ENCODE measurements around the gene SRCIN1. TPM values are rescaled to one million over a fixed set of nuclear protein-coding genes. Genes with fewer than 3 reads are reported as not detected.

The SRCIN1 gene
- total and polyA plus RNA-seq, 9 donors = 0.75 to 1.9 (median 1.3) TPM

GRCh38 chr17:38583828-38584349, 21.9 kb downstream of the SRCIN1 start:
- WGBS (ENCODE audit: insufficient coverage) = 72% methylated on average over 13 of the region's 14 CpGs
- H3K27me3 ChIP-seq (ENCODE audit: control insufficient read depth, insufficient read depth, low read length) = peaks cover 61% of the 10 kb centered on the region

GRCh38 chr17:38583176-38583575, 22.6 kb downstream of the SRCIN1 start:
- H3K27ac ChIP-seq (ENCODE audit: low read length) = no peak overlapping the region
- H3K4me1 ChIP-seq (ENCODE audit: control insufficient read depth, insufficient read depth, low read length) = peaks cover 31% of the 10 kb centered on the region
- peaks cover 62% of the 10 kb centered on the region for H3K27me3 ChIP-seq (ENCODE audit: control insufficient read depth, insufficient read depth, low read length)
- no peaks in the 10 kb centered on the region for H3K36me3 ChIP-seq (ENCODE audit: control insufficient read depth, insufficient read depth, low read length)
- no peaks in the 10 kb centered on the region for H3K9me3 ChIP-seq (replicated peaks; ENCODE audit: control insufficient read depth, low read depth, low read length)
- WGBS (ENCODE audit: insufficient coverage) = no CpG with 5 or more reads among the region's 3 CpGs
- no peak overlapping the region for H3K4me3 ChIP-seq (ENCODE audit: low read length)
- no peak for DNase-seq

More at GRCh38 chr17:38583828-38584349, 21.9 kb downstream of the SRCIN1 start:
- H3K27ac ChIP-seq (ENCODE audit: low read length) = no peak overlapping the region
- no peaks in the 10 kb centered on the region for H3K36me3 ChIP-seq (ENCODE audit: control insufficient read depth, insufficient read depth, low read length)
- H3K4me3 ChIP-seq (ENCODE audit: low read length) = no peak overlapping the region
- H3K4me1 ChIP-seq (ENCODE audit: control insufficient read depth, insufficient read depth, low read length) = peaks cover 30% of the 10 kb centered on the region
- no peak for DNase-seq
- no peaks in the 10 kb centered on the region for H3K9me3 ChIP-seq (replicated peaks; ENCODE audit: control insufficient read depth, low read depth, low read length)

GRCh38 chr17:38582069-38582468, 23.7 kb downstream of the SRCIN1 start:
- H3K4me3 ChIP-seq (ENCODE audit: low read length) = no peak overlapping the region
- DNase-seq = no peak
- no peaks in the 10 kb centered on the region for H3K36me3 ChIP-seq (ENCODE audit: control insufficient read depth, insufficient read depth, low read length)
- no peak overlapping the region for H3K27ac ChIP-seq (ENCODE audit: low read length)
- H3K27me3 ChIP-seq (ENCODE audit: control insufficient read depth, insufficient read depth, low read length) = peaks cover 67% of the 10 kb centered on the region
- peaks cover 30% of the 10 kb centered on the region for H3K4me1 ChIP-seq (ENCODE audit: control insufficient read depth, insufficient read depth, low read length)
- no peaks in the 10 kb centered on the region for H3K9me3 ChIP-seq (replicated peaks; ENCODE audit: control insufficient read depth, low read depth, low read length)

- no peaks in the 10 kb centered on the region for H3K36me3 ChIP-seq (ENCODE audit: control insufficient read depth, insufficient read depth, low read length)
- H3K27ac ChIP-seq (ENCODE audit: low read length) = no peak overlapping the region
- peaks cover 24% of the 10 kb centered on the region for H3K4me1 ChIP-seq (ENCODE audit: control insufficient read depth, insufficient read depth, low read length)
- H3K4me3 ChIP-seq (ENCODE audit: low read length) = no peak overlapping the region
- H3K27me3 ChIP-seq (ENCODE audit: control insufficient read depth, insufficient read depth, low read length) = peaks cover 76% of the 10 kb centered on the region
- peak; percentile 49 for DNase-seq
- no peaks in the 10 kb centered on the region for H3K9me3 ChIP-seq (replicated peaks; ENCODE audit: control insufficient read depth, low read depth, low read length)
- WGBS (ENCODE audit: insufficient coverage) = 19% methylated on average over 7 of the region's 7 CpGs
Measured at GRCh38 chr17:38579934-38580333, 25.8 kb downstream of the SRCIN1 start.

- no CpG with 5 or more reads among the region's 7 CpGs for WGBS (ENCODE audit: insufficient coverage)
- no peak overlapping the region for H3K27ac ChIP-seq (ENCODE audit: low read length)
- peaks cover 78% of the 10 kb centered on the region for H3K27me3 ChIP-seq (ENCODE audit: control insufficient read depth, insufficient read depth, low read length)
- H3K4me1 ChIP-seq (ENCODE audit: control insufficient read depth, insufficient read depth, low read length) = peaks cover 20% of the 10 kb centered on the region
- DNase-seq = no peak
- H3K4me3 ChIP-seq (ENCODE audit: low read length) = no peak overlapping the region
- H3K36me3 ChIP-seq (ENCODE audit: control insufficient read depth, insufficient read depth, low read length) = no peaks in the 10 kb centered on the region
- H3K9me3 ChIP-seq (replicated peaks; ENCODE audit: control insufficient read depth, low read depth, low read length) = no peaks in the 10 kb centered on the region
Measured at GRCh38 chr17:38579083-38579480, 26.7 kb downstream of the SRCIN1 start.

GRCh38 chr17:38578229-38579082, 27.3 kb downstream of the SRCIN1 start:
- 5% methylated on average over 54 of the region's 63 CpGs for WGBS (ENCODE audit: insufficient coverage)
- no peaks in the 10 kb centered on the region for H3K9me3 ChIP-seq (replicated peaks; ENCODE audit: control insufficient read depth, low read depth, low read length)
- no peaks in the 10 kb centered on the region for H3K36me3 ChIP-seq (ENCODE audit: control insufficient read depth, insufficient read depth, low read length)
- no peak for DNase-seq
- H3K4me3 ChIP-seq (ENCODE audit: low read length) = no peak overlapping the region
- H3K27ac ChIP-seq (ENCODE audit: low read length) = no peak overlapping the region
- H3K27me3 ChIP-seq (ENCODE audit: control insufficient read depth, insufficient read depth, low read length) = peaks cover 80% of the 10 kb centered on the region
- H3K4me1 ChIP-seq (ENCODE audit: control insufficient read depth, insufficient read depth, low read length) = peaks cover 20% of the 10 kb centered on the region

GRCh38 chr17:38577645-38578173, 28.0 kb downstream of the SRCIN1 start:
- no peaks in the 10 kb centered on the region for H3K36me3 ChIP-seq (ENCODE audit: control insufficient read depth, insufficient read depth, low read length)
- peaks cover 24% of the 10 kb centered on the region for H3K4me1 ChIP-seq (ENCODE audit: control insufficient read depth, insufficient read depth, low read length)
- H3K4me3 ChIP-seq (ENCODE audit: low read length) = no peak overlapping the region
- peaks cover 82% of the 10 kb centered on the region for H3K27me3 ChIP-seq (ENCODE audit: control insufficient read depth, insufficient read depth, low read length)
- no peak for DNase-seq
- H3K9me3 ChIP-seq (replicated peaks; ENCODE audit: control insufficient read depth, low read depth, low read length) = no peaks in the 10 kb centered on the region
- 55% methylated on average over 6 of the region's 12 CpGs for WGBS (ENCODE audit: insufficient coverage)
- no peak overlapping the region for H3K27ac ChIP-seq (ENCODE audit: low read length)

- Histone ChIP-seq H3K36me3 (ENCODE audit: control insufficient read depth, insufficient read depth, low read length) (no peaks in the 10 kb centered on the region), H3K4me3 (ENCODE audit: low read length) (no peak overlapping the region), H3K27me3 (ENCODE audit: control insufficient read depth, insufficient read depth, low read length) (peaks cover 84% of the 10 kb centered on the region), H3K9me3 (replicated peaks; ENCODE audit: control insufficient read depth, low read depth, low read length) (no peaks in the 10 kb centered on the region), H3K27ac (ENCODE audit: low read length) (no peak overlapping the region), H3K4me1 (ENCODE audit: control insufficient read depth, insufficient read depth, low read length) (peaks cover 26% of the 10 kb centered on the region)
- 80% methylated on average over 1 of the region's 3 CpGs for WGBS (ENCODE audit: insufficient coverage)
- DNase-seq = no peak
Measured at GRCh38 chr17:38577244-38577643, 28.5 kb downstream of the SRCIN1 start.

- H3K4me1 ChIP-seq (ENCODE audit: control insufficient read depth, insufficient read depth, low read length) = peaks cover 27% of the 10 kb centered on the region
- H3K27ac ChIP-seq (ENCODE audit: low read length) = no peak overlapping the region
- no peaks in the 10 kb centered on the region for H3K9me3 ChIP-seq (replicated peaks; ENCODE audit: control insufficient read depth, low read depth, low read length)
- H3K4me3 ChIP-seq (ENCODE audit: low read length) = no peak overlapping the region
- DNase-seq = peak; percentile 46
- 8% methylated on average over 1 of the region's 5 CpGs for WGBS (ENCODE audit: insufficient coverage)
- H3K36me3 ChIP-seq (ENCODE audit: control insufficient read depth, insufficient read depth, low read length) = no peaks in the 10 kb centered on the region
- peaks cover 92% of the 10 kb centered on the region for H3K27me3 ChIP-seq (ENCODE audit: control insufficient read depth, insufficient read depth, low read length)
Measured at GRCh38 chr17:38575781-38576180, 30.0 kb downstream of the SRCIN1 start.

GRCh38 chr17:38574712-38575111, 31.0 kb downstream of the SRCIN1 start:
- H3K27me3 ChIP-seq (ENCODE audit: control insufficient read depth, insufficient read depth, low read length) = peaks cover 97% of the 10 kb centered on the region
- WGBS (ENCODE audit: insufficient coverage) = 41% methylated on average over 11 of the region's 13 CpGs

More at GRCh38 chr17:38574712-38575111, 31.0 kb downstream of the SRCIN1 start:
- Histone ChIP-seq H3K9me3 (replicated peaks; ENCODE audit: control insufficient read depth, low read depth, low read length) (no peaks in the 10 kb centered on the region), H3K36me3 (ENCODE audit: control insufficient read depth, insufficient read depth, low read length) (no peaks in the 10 kb centered on the region), H3K4me3 (ENCODE audit: low read length) (no peak overlapping the region), H3K27ac (ENCODE audit: low read length) (no peak overlapping the region), H3K4me1 (ENCODE audit: control insufficient read depth, insufficient read depth, low read length) (peaks cover 23% of the 10 kb centered on the region)
- no peak for DNase-seq

Data from muscle of leg (tissue), 11 donors.